A549 (cell line): ENCODE data around the gene FSIP2. TPM values are rescaled to one million over a fixed set of nuclear protein-coding genes. Genes with fewer than 3 reads are reported as not detected.

Experiments
- ATAC-seq, 2 experiments: fragments of 200-7000 bp in 1 of 2; fragments of >200 bp in 1 of 2; cut with Nextera tagmentation in 1 of 2; cut with Tn5 transposase in 1 of 2; 3 replicates each; pipeline versions ENCODE4 v1.8.0 to v1.9.1; 2018 to 2020; ENCODE audit warnings: mild to moderate bottlenecking in 1 of 2, moderate library complexity in 1 of 2
- CTCF ChIA-PET: fragments of 300-600 bp; sonication (Branson Sonifier 250); formaldehyde crosslinking; extraction: SDS; loops from one replicate; lab custom pipeline; 2021; ENCODE audit warnings: antibody characterized with exemption, inconsistent platforms; lab: Yijun Ruan, JAX
- POLR2A ChIA-PET: fragments of 350-600 bp; formaldehyde crosslinking; extraction: SDS; loops from one replicate; lab custom pipeline; 2021; ENCODE audit warnings: antibody characterized with exemption, inconsistent platforms; lab: Yijun Ruan, JAX
- DNase-seq, 2 experiments: peaks; one replicate each; pipeline versions ENCODE4 v3.0.0 to v3.0.0-alpha.2; 2011 to 2016; ENCODE audit warnings: low read depth in 1 of 2, low spot score in 1 of 2
- FAIRE-seq: peaks from 2 replicates; lab custom pipeline; 2011; peaks lifted over from hg19 to GRCh38; lab: Jason Lieb, UNC
- H3K27ac ChIP-seq, 2 experiments: fragments of >200 bp; sonication (Bioruptor Twin); formaldehyde crosslinking; 3 replicates each; pipeline ENCODE4 v1.5.1; 2016 to 2017
- H3K4me1 ChIP-seq: fragments of >200 bp; sonication (Bioruptor Twin); formaldehyde crosslinking; 3 replicates; pipeline ENCODE4 v1.6.1; 2016
- H3K4me2 ChIP-seq: fragments of >200 bp; sonication (Bioruptor Twin); formaldehyde crosslinking; 3 replicates; pipeline ENCODE4 v1.6.1; 2016
- H3K4me3 ChIP-seq: fragments of >200 bp; sonication (Bioruptor Twin); formaldehyde crosslinking; 3 replicates; pipeline ENCODE4 v1.5.1; 2016
- H3K9me3 ChIP-seq: fragments of >200 bp; sonication (Bioruptor Twin); formaldehyde crosslinking; 3 replicates; pipeline ENCODE4 v1.6.1; 2016
- BCL3 ChIP-seq: fragments of >200 bp; sonication (Bioruptor Twin); formaldehyde crosslinking; IDR thresholded peaks from 3 replicates; pipeline ENCODE4 v1.6.1; 2016
- BHLHE40 ChIP-seq: IDR thresholded peaks from 2 replicates; pipeline ENCODE4 v1.6.1; 2012; ENCODE audit warnings: low read depth, low read length, inconsistent platforms
- CBX8 ChIP-seq: fragments of 200-600 bp; sonication (generic); IDR thresholded peaks from 2 replicates; pipeline ENCODE4 v1.6.1; 2016
- E2F6 ChIP-seq: IDR thresholded peaks from 2 replicates; pipeline ENCODE4 v1.6.1; 2012; ENCODE audit warnings: low read depth, borderline replicate concordance
- ESRRA ChIP-seq: fragments of 150-350 bp; IDR thresholded peaks from 2 replicates; pipeline ENCODE4 v1.6.1; 2014; ENCODE audit warnings: mild to moderate bottlenecking, low read length, borderline replicate concordance
- FOXS1 ChIP-seq: fragments of 250-450 bp; sonication (Bioruptor Pico); IDR thresholded peaks from 2 replicates; pipeline ENCODE4 v1.5.0; 2020; ENCODE audit warnings: mild to moderate bottlenecking, moderate library complexity
- GATA3 ChIP-seq: IDR thresholded peaks from 2 replicates; pipeline ENCODE4 v1.6.1; 2012; ENCODE audit warnings: borderline replicate concordance
- HDAC2 ChIP-seq: fragments of 200-600 bp; sonication (generic); IDR thresholded peaks from 2 replicates; pipeline ENCODE4 v1.6.1; 2016
- HOXA7 ChIP-seq: fragments of 250-450 bp; sonication (Bioruptor Pico); IDR thresholded peaks from 2 replicates; pipeline ENCODE4 v1.5.0; 2020; ENCODE audit warnings: mild to moderate bottlenecking, moderate library complexity
- HOXB5 ChIP-seq: fragments of 250-450 bp; sonication (Bioruptor Pico); IDR thresholded peaks from 2 replicates; pipeline ENCODE4 v1.5.0; 2020; ENCODE audit warnings: mild to moderate bottlenecking, moderate library complexity
- JUN ChIP-seq, 2 experiments: fragments of >200 bp; sonication (Bioruptor Twin); formaldehyde crosslinking; IDR thresholded peaks; 2 replicates in 1 of 2; 3 replicates in 1 of 2; pipeline ENCODE4 v1.6.1; 2016 to 2017
- JUNB ChIP-seq: fragments of >200 bp; sonication (Bioruptor Twin); formaldehyde crosslinking; IDR thresholded peaks from 2 replicates; pipeline ENCODE4 v1.6.1; 2016
- MAZ ChIP-seq: fragments of 150-350 bp; IDR thresholded peaks from 2 replicates; pipeline ENCODE4 v1.6.1; 2014; ENCODE audit warnings: antibody characterized with exemption, low read depth, low read length, borderline replicate concordance
- PBX3 ChIP-seq: IDR thresholded peaks from 2 replicates; pipeline ENCODE4 v1.6.1; 2012
- PHF8 ChIP-seq: fragments of 200-600 bp; sonication (generic); IDR thresholded peaks from 2 replicates; pipeline ENCODE4 v1.6.1; 2016; ENCODE audit warnings: low read depth, mild to moderate bottlenecking, antibody characterized with exemption, moderate library complexity, borderline replicate concordance
- POLR2A ChIP-seq: IDR thresholded peaks from 2 replicates; pipeline ENCODE4 v1.6.1; 2012; ENCODE audit warnings: mild to moderate bottlenecking, low read length
- RARB ChIP-seq: fragments of 250-450 bp; sonication (Bioruptor Pico); IDR thresholded peaks from 2 replicates; pipeline ENCODE4 v1.8.0; 2021; ENCODE audit warnings: mild to moderate bottlenecking, moderate library complexity
- REST ChIP-seq: fragments of 200-600 bp; sonication (generic); IDR thresholded peaks from 2 replicates; pipeline ENCODE4 v1.6.1; 2016; ENCODE audit warnings: antibody characterized with exemption, mild to moderate bottlenecking, moderate library complexity
- TFCP2L1 ChIP-seq: fragments of 250-450 bp; sonication (Bioruptor Pico); IDR thresholded peaks from 2 replicates; pipeline ENCODE4 v1.5.0; 2021; ENCODE audit warnings: mild to moderate bottlenecking
- ZNF302 ChIP-seq: fragments of 250-450 bp; sonication (Bioruptor Pico); IDR thresholded peaks from 2 replicates; pipeline ENCODE4 v1.9.0; 2021; ENCODE audit warnings: inconsistent platforms, mild to moderate bottlenecking, moderate library complexity
- ZSCAN20 ChIP-seq: fragments of 250-450 bp; sonication (Bioruptor Pico); IDR thresholded peaks from 2 replicates; pipeline ENCODE4 v1.8.0; 2022; ENCODE audit warnings: mild to moderate bottlenecking, moderate library complexity
- WGBS: methylation state at CpG from one replicate; pipeline ENCODE4 v1.1.6; 2017; ENCODE audit errors: missing lambda C conversion rate; 5-methylcytosine and 5-hydroxymethylcytosine counted together
- polyA plus RNA-seq, 4 experiments: library from polyadenylated mRNA; depleted of rRNA in 3 of 4; stranded (reverse); fragments of >200 nt; fragmentation: RNase III in 1 of 4; extraction: RNeasy Plus Mini Kit Qiagen cat#74134 plus additional on column Dnase treatment in 1 of 4; gene quantifications; 2 replicates in 3 of 4; 3 replicates in 1 of 4; pipeline ENCODE4 v1.2.3, GENCODE V29; 2011 to 2017

FSIP2 gene
- polyA plus RNA-seq, 2 of the 4 experiments (the other 2 are of a cell fraction): 0.01 TPM; not detected in 1

GRCh38 chr2:185875136-185875931 is 136.7 kb downstream of the FSIP2 start:
- no peaks in the 10 kb centered on the region for H3K9me3 ChIP-seq
- no peak overlapping the region for H3K4me3 ChIP-seq
- FAIRE-seq (no peak), ATAC-seq (no peak)
- H3K4me2 ChIP-seq: no peak overlapping the region
- TF ChIP-seq ESRRA (no peak), HOXA7 (no peak), PHF8 (no peak), FOXS1 (CRISPR knock-in tag) (no peak), RARB (CRISPR knock-in tag) (no peak), PBX3 (no peak), POLR2A (no peak), ZNF302 (no peak), JUNB (no peak), MAZ (no peak), ZSCAN20 (CRISPR knock-in tag) (no peak), JUN (IDR thresholded peaks at IDR 0.05) (no peak), E2F6 (no peak), BHLHE40 (no peak), BCL3 (no peak)
- TF ChIP-seq, all 56 proteins: peak for 0
- 47% methylated on average over 7 of the region's 7 CpGs for WGBS
- ChIA-PET POLR2A (no interaction called here), CTCF (no interaction called here)
- DNase-seq: no peak
- H3K4me1 ChIP-seq: no peaks in the 10 kb centered on the region
- H3K27ac ChIP-seq: no peak overlapping the region

GRCh38 chr2:185876234-185876633 is 137.6 kb downstream of the FSIP2 start:
- no peaks in the 10 kb centered on the region for H3K4me1 ChIP-seq
- TF ChIP-seq HDAC2 (no peak), GATA3 (no peak), TFCP2L1 (CRISPR knock-in tag) (no peak), ESRRA (no peak), HOXB5 (CRISPR knock-in tag) (no peak), BCL3 (no peak), REST (no peak), ZNF302 (no peak), CBX8 (no peak)
- no peaks in the 10 kb centered on the region for H3K9me3 ChIP-seq
- ATAC-seq: no peak
- ChIA-PET CTCF (no interaction called here), POLR2A (no interaction called here)
- DNase-seq: no peak
- H3K4me2 ChIP-seq: no peak overlapping the region
- WGBS: 49% methylated on average over 3 of the region's 3 CpGs
- H3K27ac ChIP-seq: no peak overlapping the region
- no peak overlapping the region for H3K4me3 ChIP-seq
- no peak for FAIRE-seq
